Measurements from ENCODE around the gene CD47.

Gene CD47

DNA sequence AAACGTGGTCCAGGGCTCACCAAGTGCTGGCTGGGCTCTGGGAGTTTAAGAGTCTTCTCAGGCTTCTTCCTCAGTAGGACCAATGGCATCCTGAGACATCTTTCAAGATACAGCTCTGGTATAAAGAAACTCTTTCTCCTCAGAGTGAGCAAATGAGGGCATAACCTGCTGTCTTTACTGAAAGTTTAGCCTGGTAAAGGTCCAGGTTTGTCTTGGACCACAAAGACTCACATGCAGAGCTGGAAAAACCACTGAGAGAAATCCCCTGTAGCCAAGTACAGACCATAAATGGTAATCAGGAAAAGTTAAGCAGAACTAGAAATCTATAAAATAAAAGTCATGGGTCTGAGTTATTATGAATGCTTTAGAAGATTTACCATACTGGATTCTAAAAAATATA is 23.1 kb downstream of the CD47 start:
- H3K27me3 Mint-ChIP-seq (ENCODE audit: low read depth), result no peaks in the 10 kb centered on the region

DNA sequence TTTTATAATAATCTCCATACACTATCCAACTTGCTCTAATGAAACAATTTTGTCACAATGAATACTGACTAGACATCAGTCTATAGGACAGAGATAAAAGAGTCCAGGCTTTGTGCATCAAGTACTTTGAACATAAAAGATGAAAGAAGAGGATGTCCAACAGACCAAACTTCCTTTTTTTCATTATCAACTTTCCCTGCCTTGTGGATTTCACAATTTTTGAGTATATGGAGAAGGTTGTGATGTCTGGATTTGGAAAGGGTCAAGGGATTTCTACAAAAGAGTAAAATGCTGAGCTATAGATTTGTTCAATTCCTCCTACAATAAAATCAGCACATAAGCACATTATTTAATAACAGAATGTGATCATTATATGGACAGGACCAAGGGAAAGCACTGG is 25.7 kb downstream of the CD47 start:
- no peak for DNase-seq (ENCODE audit: low spot score)
- no peak overlapping the region for H3K27ac Mint-ChIP-seq
- peaks cover 61% of the 10 kb centered on the region for H3K36me3 Mint-ChIP-seq (ENCODE audit: low read depth)
- no peaks in the 10 kb centered on the region for H3K9me3 Mint-ChIP-seq
- H3K4me1 Mint-ChIP-seq (ENCODE audit: low read depth), result peaks cover 23% of the 10 kb centered on the region
- no peak overlapping the region for H3K4me3 Mint-ChIP-seq
- H3K27me3 Mint-ChIP-seq (ENCODE audit: low read depth), result no peaks in the 10 kb centered on the region

More for the DNA sequence above, 23.1 kb downstream of the CD47 start:
- no peak for DNase-seq (ENCODE audit: low spot score)
- Mint-ChIP-seq H3K4me3 (no peak overlapping the region), H3K36me3 (ENCODE audit: low read depth) (peaks cover 57% of the 10 kb centered on the region), H3K27ac (no peak overlapping the region), H3K9me3 (no peaks in the 10 kb centered on the region), H3K4me1 (ENCODE audit: low read depth) (peaks cover 33% of the 10 kb centered on the region)

DNA sequence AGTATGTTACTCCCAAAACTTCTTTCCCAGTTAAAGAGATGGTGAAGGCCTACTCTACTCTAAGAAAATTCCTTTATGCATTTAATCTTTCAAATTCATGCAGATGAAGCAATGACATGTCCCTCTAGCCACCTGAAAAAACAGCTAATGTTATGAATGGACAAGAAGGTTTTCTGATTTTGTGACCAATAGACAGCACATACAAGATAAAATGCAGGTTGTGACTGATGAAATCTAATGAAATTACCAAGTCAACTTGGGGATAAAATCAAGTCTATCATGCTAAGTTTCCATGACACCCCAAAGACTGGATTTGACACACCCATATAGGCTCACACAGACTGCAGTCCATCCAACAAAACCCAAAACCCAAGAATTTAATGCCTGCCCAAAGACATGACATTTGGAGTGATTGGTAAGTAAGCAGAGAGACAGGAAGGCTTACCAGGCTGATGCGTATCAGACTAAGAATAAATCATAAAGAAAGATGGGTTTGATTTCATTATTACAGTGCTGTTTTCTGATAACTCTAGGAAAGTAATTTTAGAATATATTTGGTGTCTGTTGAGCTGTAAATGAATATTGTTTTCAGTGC is 26.4 kb downstream of the CD47 start:
- H3K27ac Mint-ChIP-seq, result no peak overlapping the region
- H3K4me1 Mint-ChIP-seq (ENCODE audit: low read depth), result peaks cover 21% of the 10 kb centered on the region
- no peak overlapping the region for H3K4me3 Mint-ChIP-seq
- H3K27me3 Mint-ChIP-seq (ENCODE audit: low read depth), result no peaks in the 10 kb centered on the region
- H3K9me3 Mint-ChIP-seq, result no peaks in the 10 kb centered on the region
- no peak for DNase-seq (ENCODE audit: low spot score)
- H3K36me3 Mint-ChIP-seq (ENCODE audit: low read depth), result peaks cover 62% of the 10 kb centered on the region

DNA sequence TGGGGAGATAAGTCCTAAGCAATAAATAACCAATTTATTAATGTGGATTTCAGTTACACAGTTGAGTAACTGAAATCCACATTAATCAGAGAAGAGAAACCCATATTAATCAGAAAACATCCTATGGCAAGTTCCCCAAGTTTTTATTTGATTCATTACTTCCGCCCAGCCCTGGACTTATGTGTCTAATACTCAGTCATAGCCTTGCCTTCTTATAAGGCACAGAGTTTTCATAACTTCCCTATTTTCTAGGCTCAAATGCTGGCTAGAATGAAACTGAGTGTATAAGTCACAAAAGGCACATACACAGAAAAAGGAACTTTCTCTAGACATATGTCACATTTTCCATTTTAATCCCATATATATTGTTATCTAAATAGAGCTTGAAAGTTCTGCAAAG is 28.8 kb downstream of the CD47 start:
- H3K4me3 Mint-ChIP-seq, result no peak overlapping the region
- H3K36me3 Mint-ChIP-seq (ENCODE audit: low read depth), result peaks cover 63% of the 10 kb centered on the region
- H3K4me1 Mint-ChIP-seq (ENCODE audit: low read depth), result peaks cover 8% of the 10 kb centered on the region
- no peaks in the 10 kb centered on the region for H3K9me3 Mint-ChIP-seq
- no peaks in the 10 kb centered on the region for H3K27me3 Mint-ChIP-seq (ENCODE audit: low read depth)
- H3K27ac Mint-ChIP-seq, result no peak overlapping the region
- no peak for DNase-seq (ENCODE audit: low spot score)

DNA sequence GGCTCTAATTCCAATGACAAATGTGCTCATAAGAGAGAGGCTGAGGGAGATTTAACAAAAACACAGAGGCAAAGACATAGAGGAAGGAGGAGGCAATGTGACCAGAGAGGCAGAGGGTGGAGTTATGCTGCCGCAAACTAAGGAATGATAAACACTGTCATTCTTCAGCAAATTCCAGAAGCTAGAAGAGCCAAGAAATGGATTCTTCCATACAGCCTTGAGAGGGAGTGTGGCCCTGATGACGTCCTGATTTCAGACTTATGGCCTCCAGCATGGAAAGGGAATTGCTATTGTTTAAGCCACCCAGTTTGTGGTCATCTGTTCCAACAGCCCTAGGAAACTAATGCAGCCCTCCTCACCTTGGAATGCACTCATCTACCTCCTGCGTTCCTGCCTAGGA is 30.5 kb downstream of the CD47 start:
- Mint-ChIP-seq H3K27me3 (ENCODE audit: low read depth) (no peaks in the 10 kb centered on the region), H3K36me3 (ENCODE audit: low read depth) (peaks cover 59% of the 10 kb centered on the region), H3K27ac (no peak overlapping the region), H3K4me3 (no peak overlapping the region), H3K4me1 (ENCODE audit: low read depth) (peaks cover 13% of the 10 kb centered on the region), H3K9me3 (no peaks in the 10 kb centered on the region)
- DNase-seq (ENCODE audit: low spot score), result no peak

DNA sequence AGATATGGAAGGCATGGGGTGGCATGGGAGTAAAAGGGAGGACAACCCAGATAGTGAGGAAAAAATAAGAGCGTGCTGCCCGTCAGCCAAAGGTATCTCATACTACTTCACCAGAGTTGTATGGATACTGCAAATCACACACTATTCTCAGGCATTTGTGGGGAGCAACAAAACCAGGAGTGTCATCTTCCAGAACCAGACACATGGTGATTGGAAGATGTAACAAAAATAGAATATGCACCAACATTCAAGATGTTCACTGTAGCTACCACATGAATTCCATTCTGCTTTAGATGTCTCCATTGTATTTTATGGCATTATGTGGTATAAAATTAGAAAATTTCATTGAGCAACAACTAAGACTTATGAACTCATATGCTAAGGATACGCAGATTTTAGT is 34.9 kb downstream of the CD47 start:
- H3K36me3 Mint-ChIP-seq (ENCODE audit: low read depth), result peaks cover 62% of the 10 kb centered on the region
- no peak overlapping the region for H3K4me3 Mint-ChIP-seq
- no peaks in the 10 kb centered on the region for H3K27me3 Mint-ChIP-seq (ENCODE audit: low read depth)
- no peaks in the 10 kb centered on the region for H3K9me3 Mint-ChIP-seq
- DNase-seq (ENCODE audit: low spot score), result no peak
- H3K4me1 Mint-ChIP-seq (ENCODE audit: low read depth), result peaks cover 16% of the 10 kb centered on the region
- H3K27ac Mint-ChIP-seq, result no peak overlapping the region

DNA sequence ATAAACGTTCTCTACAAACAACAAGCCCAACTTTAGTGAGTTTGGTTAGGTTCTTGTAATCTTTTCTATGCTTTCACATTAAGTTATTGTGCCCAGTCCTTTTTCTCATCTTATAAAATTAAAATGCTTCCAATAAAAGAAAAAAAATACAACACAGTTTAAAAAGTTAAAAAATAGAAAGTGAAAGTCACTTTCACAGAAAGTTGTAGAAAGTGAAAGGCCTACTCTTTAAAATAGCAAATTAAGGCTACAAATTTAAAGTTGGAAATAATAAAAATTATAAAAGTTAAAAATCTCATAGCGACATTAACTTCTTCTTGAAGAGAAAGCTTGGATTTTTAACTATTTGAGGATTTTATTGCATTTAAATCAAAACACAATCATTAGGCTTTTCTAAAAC is 35.9 kb downstream of the CD47 start:
- Mint-ChIP-seq H3K27ac (no peak overlapping the region), H3K4me3 (no peak overlapping the region), H3K9me3 (no peaks in the 10 kb centered on the region), H3K36me3 (ENCODE audit: low read depth) (peaks cover 55% of the 10 kb centered on the region), H3K4me1 (ENCODE audit: low read depth) (peaks cover 16% of the 10 kb centered on the region), H3K27me3 (ENCODE audit: low read depth) (no peaks in the 10 kb centered on the region)
- no peak for DNase-seq (ENCODE audit: low spot score)

DNA sequence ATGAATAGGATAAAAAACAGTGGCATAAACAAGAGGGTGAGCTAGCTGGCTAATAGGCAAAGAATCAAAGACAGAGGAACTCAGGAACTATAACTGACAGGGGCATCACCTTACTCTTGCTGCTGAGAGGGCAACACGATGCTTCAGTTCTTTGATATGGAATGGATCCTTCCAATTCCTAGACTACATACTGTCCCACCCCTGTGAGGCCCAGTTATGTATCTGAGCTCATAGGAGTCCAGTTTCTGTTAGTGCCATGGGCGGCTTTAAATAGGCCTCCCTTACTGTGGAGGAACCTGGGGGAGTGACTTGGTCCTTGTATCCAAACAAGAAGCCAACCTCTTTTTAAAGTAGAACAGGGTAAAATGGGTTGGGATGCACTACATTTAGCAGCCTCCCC is 37.3 kb downstream of the CD47 start:
- Mint-ChIP-seq H3K36me3 (ENCODE audit: low read depth) (peaks cover 52% of the 10 kb centered on the region), H3K27ac (no peak overlapping the region), H3K27me3 (ENCODE audit: low read depth) (no peaks in the 10 kb centered on the region), H3K9me3 (no peaks in the 10 kb centered on the region), H3K4me1 (ENCODE audit: low read depth) (peaks cover 18% of the 10 kb centered on the region), H3K4me3 (no peak overlapping the region)
- DNase-seq (ENCODE audit: low spot score), result no peak

DNA sequence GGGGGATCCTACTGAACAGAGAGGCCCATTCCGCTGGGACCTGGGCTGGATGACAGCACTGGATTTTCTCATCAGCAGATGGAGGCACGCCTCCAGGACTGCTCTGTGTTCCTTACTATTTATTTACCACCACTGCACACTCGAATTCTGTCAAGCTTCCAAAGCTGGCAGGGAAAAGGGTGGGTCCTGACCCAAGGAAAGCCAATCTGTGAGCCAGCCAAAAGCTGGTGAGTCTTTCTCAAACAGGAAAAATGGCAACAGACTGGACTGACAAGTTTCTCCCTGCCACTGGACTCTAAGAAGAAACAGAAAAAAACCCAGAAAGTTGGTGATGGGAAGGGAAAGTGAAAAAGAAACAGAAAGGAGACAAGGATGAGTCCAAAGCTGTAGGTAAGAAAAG is 37.8 kb downstream of the CD47 start:
- Mint-ChIP-seq H3K4me1 (ENCODE audit: low read depth) (peaks cover 18% of the 10 kb centered on the region), H3K27ac (no peak overlapping the region), H3K4me3 (no peak overlapping the region), H3K36me3 (ENCODE audit: low read depth) (peaks cover 49% of the 10 kb centered on the region), H3K9me3 (no peaks in the 10 kb centered on the region), H3K27me3 (ENCODE audit: low read depth) (no peaks in the 10 kb centered on the region)
- no peak for DNase-seq (ENCODE audit: low spot score)

DNA sequence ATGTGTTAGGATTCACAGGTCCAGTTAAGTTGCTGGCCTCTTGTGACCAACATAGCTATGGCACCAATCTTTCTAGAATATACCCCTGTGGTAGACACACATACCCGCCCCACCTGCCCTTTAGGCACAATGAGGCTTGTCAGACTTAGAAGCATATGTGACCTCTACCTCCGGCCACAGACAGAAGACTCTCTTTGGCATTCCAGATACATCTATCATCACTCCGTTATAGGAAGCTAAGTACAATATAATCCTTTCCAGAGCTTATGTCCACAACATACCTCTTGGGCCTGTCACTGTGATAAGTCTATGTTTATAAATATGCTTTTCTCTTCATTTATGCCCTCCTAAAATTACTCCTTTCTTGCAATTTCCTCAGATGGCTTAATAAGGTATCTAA is 39.8 kb downstream of the CD47 start:
- H3K27ac Mint-ChIP-seq, result no peak overlapping the region
- no peaks in the 10 kb centered on the region for H3K9me3 Mint-ChIP-seq
- no peak overlapping the region for H3K4me3 Mint-ChIP-seq
- DNase-seq (ENCODE audit: low spot score), result no peak
- H3K4me1 Mint-ChIP-seq (ENCODE audit: low read depth), result peaks cover 19% of the 10 kb centered on the region
- H3K36me3 Mint-ChIP-seq (ENCODE audit: low read depth), result peaks cover 49% of the 10 kb centered on the region
- H3K27me3 Mint-ChIP-seq (ENCODE audit: low read depth), result no peaks in the 10 kb centered on the region

DNA sequence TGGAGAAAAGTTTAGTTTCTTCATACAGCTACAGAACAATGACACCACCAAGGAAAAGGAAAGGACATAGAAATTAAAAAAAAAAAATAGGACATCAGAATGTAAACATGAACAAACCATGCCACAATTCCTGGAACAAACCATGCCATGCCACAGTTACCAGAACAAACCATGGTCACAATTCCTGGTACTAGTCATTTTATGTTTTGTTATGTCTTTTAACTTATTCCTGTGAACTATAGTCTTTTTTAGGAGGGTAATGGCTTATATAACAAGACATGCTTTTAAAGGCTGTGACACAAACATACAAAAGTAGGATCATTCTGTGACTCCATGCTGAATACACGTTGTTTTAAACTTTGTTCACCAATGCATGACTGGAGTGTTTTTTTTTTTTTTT is 42.8 kb downstream of the CD47 start:
- Mint-ChIP-seq H3K4me1 (ENCODE audit: low read depth) (peaks cover 8% of the 10 kb centered on the region), H3K27ac (no peak overlapping the region), H3K36me3 (ENCODE audit: low read depth) (peaks cover 45% of the 10 kb centered on the region), H3K4me3 (no peak overlapping the region), H3K27me3 (ENCODE audit: low read depth) (no peaks in the 10 kb centered on the region), H3K9me3 (no peaks in the 10 kb centered on the region)
- no peak for DNase-seq (ENCODE audit: low spot score)

DNA sequence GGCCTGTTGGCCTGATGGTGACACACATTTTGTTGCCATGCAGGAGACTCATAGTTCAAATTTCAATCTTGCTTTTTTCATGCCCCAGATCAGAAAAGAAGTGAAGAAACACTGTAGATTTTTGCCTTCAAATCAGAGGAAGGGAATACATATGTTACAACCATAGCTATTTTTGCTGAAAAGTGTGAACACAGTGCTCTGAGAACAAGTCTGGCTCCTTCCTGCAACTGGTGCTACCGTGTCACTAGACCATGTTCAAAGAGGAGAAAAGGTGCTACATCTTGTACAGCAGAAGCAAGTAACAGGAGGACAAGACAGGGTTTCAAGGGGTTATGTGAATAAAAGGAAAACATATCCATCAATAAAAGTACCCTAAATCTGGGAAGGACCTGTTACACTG is 44.6 kb downstream of the CD47 start:
- H3K27me3 Mint-ChIP-seq (ENCODE audit: low read depth), result no peaks in the 10 kb centered on the region
- H3K4me3 Mint-ChIP-seq, result no peak overlapping the region
- H3K27ac Mint-ChIP-seq, result no peak overlapping the region
- DNase-seq (ENCODE audit: low spot score), result no peak
- no peaks in the 10 kb centered on the region for H3K9me3 Mint-ChIP-seq
- peaks cover 43% of the 10 kb centered on the region for H3K36me3 Mint-ChIP-seq (ENCODE audit: low read depth)
- peaks cover 5% of the 10 kb centered on the region for H3K4me1 Mint-ChIP-seq (ENCODE audit: low read depth)

DNA sequence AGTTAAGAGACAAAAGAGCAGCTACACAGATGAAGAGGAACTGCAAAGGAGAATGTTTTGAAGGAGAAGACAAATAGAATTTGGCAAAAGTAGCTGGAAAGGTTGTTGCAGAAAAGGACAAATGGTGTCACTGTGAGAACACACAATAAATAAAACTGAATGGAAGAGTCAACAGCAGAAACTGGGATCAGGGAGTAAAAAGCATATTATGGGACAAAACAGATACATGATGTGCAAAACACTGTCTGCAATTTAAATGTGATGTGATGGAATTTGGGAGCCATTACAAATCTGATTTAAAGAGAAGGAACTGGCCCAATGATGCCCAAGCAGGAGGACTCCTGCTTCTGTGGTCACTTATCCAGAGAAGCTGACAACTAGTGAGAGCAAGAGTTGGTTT is 46.1 kb downstream of the CD47 start:
- H3K4me3 Mint-ChIP-seq, result no peak overlapping the region
- H3K9me3 Mint-ChIP-seq, result no peaks in the 10 kb centered on the region
- no peak overlapping the region for H3K27ac Mint-ChIP-seq
- peaks cover 45% of the 10 kb centered on the region for H3K36me3 Mint-ChIP-seq (ENCODE audit: low read depth)
- no peaks in the 10 kb centered on the region for H3K27me3 Mint-ChIP-seq (ENCODE audit: low read depth)
- no peak for DNase-seq (ENCODE audit: low spot score)
- peaks cover 5% of the 10 kb centered on the region for H3K4me1 Mint-ChIP-seq (ENCODE audit: low read depth)

DNA sequence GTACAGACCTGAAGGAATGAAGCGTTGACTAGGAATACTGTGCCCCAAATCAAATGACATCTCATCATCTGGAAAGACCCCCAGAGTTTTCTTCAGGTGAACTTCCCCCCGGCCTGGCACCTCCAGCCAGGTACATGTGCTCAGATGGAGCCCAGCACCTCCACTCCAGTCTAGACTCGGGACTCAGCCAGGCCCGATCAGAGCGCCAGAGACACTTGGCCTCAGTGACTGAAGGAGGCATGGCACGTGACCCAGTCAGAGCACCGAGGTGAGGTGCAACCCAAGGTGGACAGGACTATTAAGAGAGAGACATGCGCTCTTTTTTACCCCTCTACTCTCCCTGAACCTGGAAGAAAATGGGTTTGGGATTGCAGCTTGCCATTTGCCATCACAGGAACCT is 48.5 kb downstream of the CD47 start:
- Mint-ChIP-seq H3K27me3 (ENCODE audit: low read depth) (no peaks in the 10 kb centered on the region), H3K4me1 (ENCODE audit: low read depth) (peaks cover 2% of the 10 kb centered on the region)

DNA sequence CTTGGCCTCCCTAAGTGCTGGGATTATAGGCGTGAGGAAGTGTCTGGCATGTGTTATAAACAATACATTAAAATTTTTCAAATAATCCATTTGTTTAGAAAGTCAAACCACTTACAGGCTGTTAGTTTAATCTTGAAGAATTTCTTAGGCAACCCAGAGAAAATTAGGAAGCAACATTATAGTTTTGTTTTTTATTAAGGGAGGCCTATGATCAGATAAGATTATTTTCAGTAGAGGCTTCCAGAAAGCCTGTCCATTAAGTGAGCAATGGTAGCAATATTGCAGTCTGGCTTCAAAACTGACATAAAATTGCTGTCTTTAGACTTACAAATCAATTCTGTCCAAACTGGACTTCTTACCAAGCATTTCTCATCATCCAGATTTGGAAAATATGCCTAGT is 49.6 kb downstream of the CD47 start:
- Mint-ChIP-seq H3K4me1 (ENCODE audit: low read depth) (peaks cover 2% of the 10 kb centered on the region), H3K27ac (no peak overlapping the region), H3K27me3 (ENCODE audit: low read depth) (no peaks in the 10 kb centered on the region), H3K4me3 (no peak overlapping the region), H3K9me3 (no peaks in the 10 kb centered on the region), H3K36me3 (ENCODE audit: low read depth) (peaks cover 42% of the 10 kb centered on the region)
- no peak for DNase-seq (ENCODE audit: low spot score)

More for the DNA sequence above, 48.5 kb downstream of the CD47 start:
- Mint-ChIP-seq H3K36me3 (ENCODE audit: low read depth) (peaks cover 50% of the 10 kb centered on the region), H3K27ac (no peak overlapping the region), H3K9me3 (no peaks in the 10 kb centered on the region), H3K4me3 (no peak overlapping the region)
- DNase-seq (ENCODE audit: low spot score), result no peak
